HG03432 (cell line): Measurements from ENCODE around the gene CAPN12.
A peak's percentile ranks its signal among the peaks of the same experiment; 100 is the strongest.

ENCODE experiments used
- ATAC-seq: cut with Tn5 transposase; IDR thresholded peaks from one replicate; pipeline ENCODE4 v1.9.1; 2021; ENCODE audit warnings: mild to moderate bottlenecking, moderate library complexity; ENCODE audit not compliant: unreplicated experiment

Gene CAPN12

GRCh38 chr19:38698225-38699026 lies 45.8 kb downstream of the CAPN12 start:
- no peak for ATAC-seq

DNA sequence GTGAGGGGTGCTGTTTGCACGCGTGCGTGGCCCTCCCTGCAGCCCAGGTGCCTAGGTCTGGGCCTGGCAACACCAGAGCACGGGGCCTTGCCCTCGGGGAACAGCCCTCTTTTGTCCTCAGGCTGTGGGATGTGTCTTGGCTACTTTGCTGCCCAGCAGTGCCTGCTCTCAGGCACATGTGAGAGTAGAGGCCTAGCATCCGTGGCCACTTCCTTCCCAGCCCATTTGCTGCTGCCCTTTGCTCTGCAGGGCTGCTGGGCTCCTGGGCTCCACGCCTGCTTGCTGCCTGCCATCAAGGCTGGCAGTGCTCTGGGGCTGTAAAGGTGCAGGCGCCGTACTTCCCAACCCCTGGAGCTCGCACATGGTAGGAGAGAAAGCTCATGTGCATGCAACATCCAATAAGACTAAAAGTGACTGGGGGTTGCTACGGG lies 46.6 kb downstream of the CAPN12 start:
- ATAC-seq = no peak

GRCh38 chr19:38697197-38697596 lies 47.1 kb downstream of the CAPN12 start:
- ATAC-seq = no peak

DNA sequence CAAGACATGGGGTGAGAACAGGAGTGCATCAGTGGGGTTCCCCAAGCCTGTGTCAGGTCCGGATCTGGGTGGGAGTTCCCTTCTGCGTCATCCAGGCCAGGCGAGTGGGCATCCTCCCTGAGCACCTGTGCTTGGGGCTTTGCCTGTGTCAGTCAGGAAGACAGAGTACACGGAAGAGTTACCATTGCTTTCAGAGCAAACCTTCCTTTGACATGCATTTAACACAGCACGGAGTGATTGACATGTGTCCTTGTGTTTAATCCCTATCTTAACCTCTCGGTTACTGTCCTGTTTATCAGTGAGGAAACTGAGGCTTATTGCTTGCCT lies 47.6 kb downstream of the CAPN12 start:
- no peak for ATAC-seq

DNA sequence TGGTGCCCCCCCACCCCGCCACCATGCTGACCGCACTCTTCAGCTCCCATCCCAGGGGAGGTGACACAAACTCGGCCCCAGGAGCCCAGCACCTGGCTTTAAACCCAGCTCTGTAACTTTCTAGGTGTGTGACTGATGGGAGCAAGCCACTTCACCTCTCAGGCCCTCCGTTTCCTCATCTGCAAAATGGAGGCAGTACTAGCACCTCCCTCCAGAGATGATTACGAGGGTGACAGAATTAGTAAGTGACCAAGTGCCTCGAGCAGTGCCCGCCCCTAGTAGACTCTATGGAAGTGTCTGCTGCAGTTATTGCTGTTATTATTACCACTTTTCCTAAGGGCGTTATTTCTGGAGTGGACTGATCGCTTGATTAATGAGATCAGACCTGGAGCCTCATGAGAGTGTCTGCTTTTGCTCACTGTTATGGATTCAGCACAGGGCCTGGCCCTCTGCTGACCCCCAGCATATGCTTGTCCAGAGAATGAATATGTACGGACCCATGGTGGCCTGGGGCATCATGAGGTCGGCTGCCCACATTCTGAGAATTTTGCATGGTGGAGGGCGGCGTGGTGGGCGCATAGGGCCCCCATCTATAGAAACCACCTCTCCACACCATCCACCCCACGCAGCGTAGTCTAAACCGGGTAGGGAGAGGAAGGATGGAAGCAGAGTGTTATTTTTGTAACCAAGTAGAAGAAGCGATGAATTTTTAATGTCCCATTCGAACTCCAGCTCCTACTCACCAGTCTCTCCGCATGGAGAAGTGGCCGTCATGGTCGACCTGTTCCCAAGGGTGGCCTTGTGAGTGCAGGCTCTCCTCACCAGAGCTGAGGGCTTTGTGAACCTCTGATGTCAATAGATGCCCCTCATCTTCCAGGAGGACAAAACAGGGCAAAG lies 48.2 kb downstream of the CAPN12 start:
- no peak for ATAC-seq

- ATAC-seq = no peak
These were observed 49.0 kb downstream of the CAPN12 start for GRCh38 chr19:38695317-38695683.

DNA sequence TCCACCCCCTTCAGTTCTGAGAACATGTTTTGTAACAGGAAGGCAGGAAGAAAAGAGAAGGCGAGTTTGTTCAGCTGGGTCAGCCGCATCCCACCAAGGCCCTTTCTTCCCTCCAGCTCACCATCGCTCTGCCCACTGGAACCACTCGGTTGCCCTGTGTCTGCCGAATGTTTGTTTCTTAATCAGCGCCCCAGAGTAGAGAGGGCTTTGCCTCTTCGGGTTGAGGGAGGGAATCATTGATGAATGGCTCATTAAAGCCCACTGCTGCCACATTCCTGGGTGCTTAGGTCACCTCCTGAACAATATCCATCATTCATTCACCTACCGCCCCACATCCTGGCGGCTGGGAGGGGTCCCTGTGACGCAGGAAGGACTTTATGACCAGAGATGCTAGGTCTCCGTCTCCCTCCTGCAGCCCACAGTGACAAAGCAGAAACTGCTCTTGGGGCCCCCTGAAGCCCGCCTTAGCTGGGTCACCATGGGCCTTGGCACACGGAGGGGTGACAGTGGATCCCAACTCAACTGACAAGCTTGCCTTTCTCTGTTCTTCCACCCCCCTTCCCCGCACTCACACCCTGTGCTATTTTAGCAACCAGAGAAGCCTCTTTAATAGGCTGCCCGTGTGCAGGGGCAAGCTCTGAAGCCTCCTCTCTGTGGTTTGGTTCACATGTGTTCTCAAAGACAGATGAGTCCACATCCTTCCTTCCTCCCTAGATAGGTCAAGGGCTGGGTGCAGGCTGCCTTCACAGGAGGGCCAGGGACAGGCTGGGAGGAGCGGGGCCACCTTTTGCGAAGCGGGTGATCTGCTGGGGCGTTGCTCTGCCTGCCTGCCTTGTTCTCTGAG lies 50.7 kb downstream of the CAPN12 start:
- ATAC-seq = peak; percentile 56

DNA sequence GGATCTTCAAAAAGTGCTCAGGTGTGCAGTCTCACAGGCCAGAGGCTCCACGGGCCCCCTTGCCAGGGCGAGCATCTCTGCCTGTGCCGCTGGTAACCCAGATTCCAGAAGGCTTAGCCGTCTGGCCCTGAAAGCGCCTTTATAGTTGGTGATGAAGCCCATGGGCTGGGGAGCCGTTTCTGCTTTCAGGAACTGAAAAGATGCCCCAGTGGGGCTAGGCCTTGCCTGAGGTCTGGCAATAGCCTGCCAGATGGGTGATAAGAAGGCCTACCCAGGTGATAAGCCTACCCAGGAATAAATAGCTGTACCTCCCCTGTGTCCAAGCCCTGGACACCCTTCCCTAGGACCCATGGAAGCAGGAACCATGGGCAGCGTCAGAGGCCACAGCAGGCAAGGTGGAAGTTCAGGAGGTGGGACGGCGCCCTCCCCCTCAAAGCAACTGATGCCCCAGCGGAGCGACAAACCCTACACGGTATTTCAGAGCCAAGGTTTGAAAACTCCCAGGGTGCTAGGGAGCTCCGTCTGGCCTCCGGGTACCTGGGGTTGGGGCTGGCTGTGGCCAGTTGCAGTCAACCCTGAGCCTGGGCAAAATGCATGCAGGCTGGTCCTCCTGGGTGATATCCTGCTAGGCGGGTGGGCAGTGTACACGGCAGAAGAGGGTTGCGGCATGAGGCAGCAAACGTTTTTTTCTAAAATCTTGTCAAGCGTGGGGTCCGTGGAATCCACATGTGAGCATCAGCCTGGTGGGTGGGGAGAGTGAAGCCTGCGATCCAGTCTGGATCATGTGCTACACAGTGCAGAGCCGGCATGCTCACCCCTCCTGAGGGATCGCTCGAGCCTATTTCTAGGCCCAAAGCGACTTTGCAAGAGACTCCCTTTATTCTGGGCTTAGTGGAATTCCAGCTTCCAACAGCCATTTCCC lies 51.6 kb downstream of the CAPN12 start:
- no peak for ATAC-seq

DNA sequence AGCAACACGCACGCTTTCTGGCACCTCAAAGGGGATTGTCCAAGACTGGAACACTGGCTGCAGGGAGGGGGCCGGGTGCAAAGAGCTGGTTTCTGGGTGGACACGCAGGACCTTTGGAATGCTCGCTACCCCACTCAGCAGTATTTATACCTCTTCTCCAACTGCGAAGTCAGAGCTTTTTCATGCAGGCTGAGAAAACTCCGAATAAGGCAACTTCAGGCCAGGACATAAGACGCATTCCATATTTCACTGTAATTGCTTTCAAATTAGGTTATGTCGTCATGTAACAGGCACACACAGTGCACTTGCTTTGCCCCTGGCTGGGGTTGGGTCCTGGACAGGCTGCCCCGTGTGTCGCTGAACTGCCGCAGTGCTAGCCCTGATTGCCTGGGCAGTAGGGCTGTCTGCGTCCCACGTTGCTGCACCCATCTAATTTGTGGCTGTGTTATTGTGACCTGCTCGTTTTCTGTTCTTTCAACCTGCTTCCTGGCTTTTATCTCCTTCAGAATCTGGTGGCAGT lies 52.3 kb downstream of the CAPN12 start:
- no peak for ATAC-seq

- no peak for ATAC-seq
These were observed 53.4 kb downstream of the CAPN12 start for GRCh38 chr19:38690832-38691231.

GRCh38 chr19:38690146-38690545 lies 54.1 kb downstream of the CAPN12 start:
- ATAC-seq = no peak

DNA sequence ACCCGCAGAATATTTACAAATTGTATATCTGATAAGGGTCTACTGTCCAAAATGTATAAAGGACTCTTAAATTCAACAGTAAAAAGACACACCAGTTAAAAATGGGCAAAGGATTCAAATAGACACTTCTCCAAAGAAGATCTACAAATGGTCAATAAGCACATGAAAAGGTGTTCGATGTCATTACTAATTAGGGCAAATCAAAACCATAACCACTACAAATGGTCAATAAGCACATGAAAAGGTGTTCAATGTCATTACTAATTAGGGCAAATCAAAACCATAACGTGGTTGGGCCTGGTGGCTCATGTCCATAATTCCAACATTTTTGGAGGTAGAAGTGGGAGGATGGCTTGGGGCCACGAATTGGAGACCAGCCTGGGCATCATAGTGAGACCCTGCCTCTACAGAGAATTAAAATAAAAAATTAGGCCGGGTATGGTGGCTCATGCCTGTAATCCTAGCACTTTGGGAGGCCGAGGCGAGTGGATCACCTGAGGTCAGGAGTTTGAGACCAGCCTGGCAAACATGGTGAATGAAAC lies 56.4 kb downstream of the CAPN12 start:
- ATAC-seq = no peak

DNA sequence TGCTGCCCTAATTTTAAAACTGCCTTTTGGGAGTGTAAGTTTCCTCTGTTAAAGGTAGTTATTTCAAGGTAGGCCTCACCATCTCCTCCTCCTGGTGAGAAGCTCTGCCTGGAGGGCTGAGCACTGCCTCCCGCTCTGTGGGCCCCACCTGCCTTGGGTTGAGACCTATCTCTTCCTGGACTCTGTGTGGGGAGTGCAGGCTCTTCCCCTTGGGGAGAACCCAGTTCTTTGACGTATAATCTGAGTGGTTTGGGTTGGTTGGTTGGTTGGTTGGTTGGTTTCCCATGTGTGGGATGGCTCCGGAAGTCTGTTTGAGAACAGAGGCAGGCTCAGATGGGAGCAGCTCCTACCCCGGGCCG lies 57.8 kb downstream of the CAPN12 start:
- no peak for ATAC-seq

- no peak for ATAC-seq
These were observed 58.4 kb downstream of the CAPN12 start for GRCh38 chr19:38685666-38686529.

DNA sequence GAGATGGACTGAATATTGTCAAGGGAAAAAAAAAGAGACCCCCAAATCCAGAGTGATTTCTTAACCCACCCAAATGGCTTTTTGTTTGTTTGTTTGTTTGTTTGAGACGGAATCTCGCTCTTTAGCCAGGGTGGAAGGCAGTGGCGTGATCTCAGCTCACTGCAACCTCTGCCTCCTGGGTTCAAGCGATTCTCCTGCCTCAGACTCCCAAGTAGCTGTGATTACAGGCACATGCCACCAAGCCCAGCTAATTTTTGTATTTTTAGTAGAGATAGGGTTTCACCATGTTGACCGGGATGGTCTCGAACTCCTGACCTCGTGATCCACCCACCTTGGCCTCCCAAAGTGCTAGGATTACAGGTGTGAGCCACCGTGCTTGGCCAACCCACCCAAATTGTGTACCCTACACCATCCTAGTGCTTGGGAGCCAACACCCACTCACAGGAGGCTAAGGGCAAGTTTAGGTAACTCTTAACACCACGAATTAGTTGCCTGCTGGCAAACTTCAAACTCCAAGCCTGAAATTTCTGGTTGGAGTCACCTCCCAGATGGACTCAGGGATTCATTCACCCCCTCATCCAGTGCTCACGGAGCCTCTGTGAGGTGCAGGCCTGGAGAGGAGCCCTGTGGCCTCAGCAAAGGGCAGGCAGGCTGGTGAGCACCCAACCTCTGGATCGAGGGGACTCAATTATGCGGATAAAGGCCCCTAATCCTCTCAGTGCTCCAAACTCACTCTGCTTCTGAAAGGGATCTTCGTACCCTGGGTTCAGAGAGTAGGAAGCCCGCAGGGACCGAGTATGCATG lies 59.2 kb downstream of the CAPN12 start:
- ATAC-seq = no peak

GRCh38 chr19:38684078-38684861 lies 60.0 kb downstream of the CAPN12 start:
- no peak for ATAC-seq

DNA sequence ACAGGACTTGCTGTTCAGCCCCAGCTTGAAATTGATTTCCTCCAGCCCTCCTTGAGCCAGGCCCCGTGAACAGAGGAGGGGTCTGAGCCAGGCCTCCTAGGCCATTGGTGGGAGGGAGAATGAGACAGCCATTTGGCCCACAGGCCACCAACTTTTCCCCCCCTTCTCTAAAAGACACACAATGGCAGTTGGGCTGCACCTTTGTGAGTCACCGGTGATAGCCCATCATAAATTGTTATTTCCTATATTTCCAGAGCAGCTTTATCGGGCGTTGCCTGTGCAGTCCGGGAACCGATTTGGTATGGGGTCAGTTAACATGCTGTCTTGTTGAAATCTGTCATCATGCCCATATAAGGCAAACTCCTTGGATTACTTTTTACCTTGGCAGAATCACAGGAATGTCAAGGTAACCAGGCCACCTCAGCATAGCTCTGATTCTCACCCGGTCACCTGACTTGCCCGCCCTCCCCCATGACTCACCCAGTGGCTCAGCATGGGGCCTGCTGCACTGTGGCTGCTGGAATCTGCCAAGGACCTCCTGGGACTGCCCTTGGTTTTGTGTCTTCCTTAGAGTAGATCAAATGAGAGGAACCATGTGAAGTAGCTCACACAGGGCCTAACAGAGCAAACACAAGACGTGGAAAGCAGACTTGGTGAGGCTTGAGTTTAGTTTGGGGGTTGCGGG lies 60.7 kb downstream of the CAPN12 start:
- ATAC-seq = no peak
